ENCODE data around the gene TMEM167B.
A peak's percentile ranks its signal among the peaks of the same experiment; 100 is the strongest.

The TMEM167B gene

GRCh38 chr1:109113590-109114341, 23.2 kb downstream of the TMEM167B start, which contains the start of gene ELAPOR1:
TSS of gene ELAPOR1 (plus strand) at chr1:109114115. CDS start at chr1:109114184, 69 bp downstream.
- TF ChIP-seq POLR2A (IDR thresholded peaks at IDR 0.05; ENCODE audit: low read length) (no peak), GATA1 (IDR thresholded peaks at IDR 0.05; ENCODE audit: low read depth, low read length) (no peak)

GRCh38 chr1:109114342-109114674, 23.7 kb downstream of the TMEM167B start:
- no peak for DNase-seq
- TF ChIP-seq GATA1 (IDR thresholded peaks at IDR 0.05; ENCODE audit: low read depth, low read length) (no peak), POLR2A (IDR thresholded peaks at IDR 0.05; ENCODE audit: low read length) (no peak)

More at GRCh38 chr1:109113590-109114341, 23.2 kb downstream of the TMEM167B start, which contains the start of gene ELAPOR1:
- peak; percentile 19 for DNase-seq

GRCh38 chr1:109115685-109116084, 25.1 kb downstream of the TMEM167B start:
- TF ChIP-seq GATA1 (IDR thresholded peaks at IDR 0.05; ENCODE audit: low read depth, low read length) (no peak), POLR2A (IDR thresholded peaks at IDR 0.05; ENCODE audit: low read length) (no peak)
- DNase-seq, result no peak

DNA sequence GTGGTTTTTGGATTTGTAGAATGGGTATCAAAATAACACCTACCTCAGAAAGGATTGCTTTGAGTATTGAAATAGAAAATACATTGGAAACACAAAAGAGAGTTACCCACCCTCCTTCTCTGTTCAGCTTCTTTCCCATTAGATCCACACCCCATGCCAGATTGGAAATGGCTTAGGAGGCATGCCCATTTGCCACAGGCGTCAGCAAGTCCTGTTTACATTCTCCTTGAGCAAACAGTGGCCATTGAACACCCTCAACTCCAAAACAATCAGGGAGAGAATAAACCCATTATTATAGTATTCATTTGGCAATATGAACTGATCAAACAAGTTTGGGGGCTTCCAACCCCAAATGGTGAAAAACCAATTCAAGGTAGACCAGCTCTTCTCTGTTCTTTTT, 25.7 kb downstream of the TMEM167B start:
- no peak for DNase-seq
- no peak for TF ChIP-seq GATA1 (IDR thresholded peaks at IDR 0.05; ENCODE audit: low read depth, low read length)
- no peak for TF ChIP-seq POLR2A (IDR thresholded peaks at IDR 0.05; ENCODE audit: low read length)

GRCh38 chr1:109118089-109118488, 27.5 kb downstream of the TMEM167B start:
- TF ChIP-seq GATA1 (IDR thresholded peaks at IDR 0.05; ENCODE audit: low read depth, low read length), result no peak
- TF ChIP-seq POLR2A (IDR thresholded peaks at IDR 0.05; ENCODE audit: low read length), result no peak
- no peak for DNase-seq

DNA sequence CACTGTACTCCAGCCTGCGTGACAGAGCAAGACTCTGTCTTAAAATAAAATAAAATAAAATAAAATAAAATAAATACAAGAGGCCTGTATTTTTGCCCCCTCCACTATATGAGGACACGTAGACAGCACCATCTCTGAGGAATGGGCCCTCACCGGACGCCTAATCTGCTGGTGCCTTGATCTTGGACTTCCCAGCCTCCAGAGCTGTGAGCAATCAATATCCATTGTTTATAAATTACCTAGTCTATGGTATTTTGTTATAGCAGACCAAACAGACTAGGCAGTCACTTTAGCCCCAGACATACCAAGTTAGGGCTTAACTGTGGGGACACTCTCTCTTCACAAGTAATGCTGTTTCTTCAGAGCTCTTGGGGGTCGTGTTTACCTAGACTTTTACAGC, 29.8 kb downstream of the TMEM167B start:
- DNase-seq, result no peak
- TF ChIP-seq GATA1 (IDR thresholded peaks at IDR 0.05; ENCODE audit: low read depth, low read length), result no peak
- no peak for TF ChIP-seq POLR2A (IDR thresholded peaks at IDR 0.05; ENCODE audit: low read length)

GRCh38 chr1:109131059-109131458, 40.5 kb downstream of the TMEM167B start:
- no peak for DNase-seq

GRCh38 chr1:109131800-109132199, 41.2 kb downstream of the TMEM167B start:
- TF ChIP-seq GATA1 (IDR thresholded peaks at IDR 0.05; ENCODE audit: low read depth, low read length) (no peak), POLR2A (IDR thresholded peaks at IDR 0.05; ENCODE audit: low read length) (no peak)
- peak; percentile 33 to 39 for DNase-seq

More at GRCh38 chr1:109131059-109131458, 40.5 kb downstream of the TMEM167B start:
- TF ChIP-seq POLR2A (IDR thresholded peaks at IDR 0.05; ENCODE audit: low read length), result no peak
- TF ChIP-seq GATA1 (IDR thresholded peaks at IDR 0.05; ENCODE audit: low read depth, low read length), result no peak

- peak; percentile 38 to 51 for DNase-seq
- TF ChIP-seq POLR2A (IDR thresholded peaks at IDR 0.05; ENCODE audit: low read length) (no peak), GATA1 (IDR thresholded peaks at IDR 0.05; ENCODE audit: low read depth, low read length) (no peak)
Observed at GRCh38 chr1:109133002-109133706, 42.6 kb downstream of the TMEM167B start.

DNA sequence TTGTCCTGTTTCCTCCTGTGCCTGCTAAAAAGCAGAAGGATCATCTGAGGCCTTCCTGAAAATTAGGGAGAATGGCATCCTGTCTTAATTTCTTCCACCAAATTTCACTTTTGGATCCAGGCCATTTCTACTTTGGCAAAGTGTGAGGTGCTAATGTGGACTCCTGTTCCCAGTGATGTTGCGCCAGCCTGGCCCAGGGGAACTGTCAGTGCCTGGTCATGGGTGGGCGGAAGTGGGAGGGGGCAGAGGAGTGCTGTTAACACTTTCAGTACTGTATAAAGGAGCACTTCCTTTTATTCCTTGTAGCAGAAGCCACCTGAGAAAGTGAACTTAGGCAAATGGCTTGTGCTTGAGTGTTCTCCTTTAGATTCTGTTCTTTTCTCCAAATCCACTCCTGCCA, 43.3 kb downstream of the TMEM167B start:
- TF ChIP-seq POLR2A (IDR thresholded peaks at IDR 0.05; ENCODE audit: low read length), result no peak
- no peak for TF ChIP-seq GATA1 (IDR thresholded peaks at IDR 0.05; ENCODE audit: low read depth, low read length)
- DNase-seq, result peak in 1 of 2 experiments; percentile 39

GRCh38 chr1:109134423-109134822, 43.9 kb downstream of the TMEM167B start:
- TF ChIP-seq GATA1 (IDR thresholded peaks at IDR 0.05; ENCODE audit: low read depth, low read length) (peak; percentile 85), POLR2A (IDR thresholded peaks at IDR 0.05; ENCODE audit: low read length) (no peak)

DNA sequence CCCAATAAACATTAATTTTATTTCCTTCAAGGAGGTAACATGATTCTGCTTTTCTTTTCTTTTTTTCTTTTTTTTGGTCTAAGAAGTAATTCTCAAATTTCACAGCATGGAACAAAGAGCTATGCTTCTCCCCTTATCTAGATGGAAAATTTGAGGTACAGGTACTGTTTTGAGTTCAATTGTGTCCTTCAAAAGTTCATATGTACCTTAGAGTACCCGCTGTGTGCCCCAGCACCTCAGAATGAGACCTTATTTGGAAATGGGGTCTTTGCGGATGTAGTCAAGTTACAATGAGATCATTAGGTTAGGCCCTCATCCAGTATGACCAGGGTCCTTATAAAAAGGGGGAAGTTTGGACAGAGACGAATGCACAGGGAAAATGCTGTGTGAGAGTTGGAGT, 45.4 kb downstream of the TMEM167B start:
- no peak for DNase-seq
- TF ChIP-seq POLR2A (IDR thresholded peaks at IDR 0.05; ENCODE audit: low read length) (no peak), GATA1 (IDR thresholded peaks at IDR 0.05; ENCODE audit: low read depth, low read length) (no peak)

More at GRCh38 chr1:109134423-109134822, 43.9 kb downstream of the TMEM167B start:
- DNase-seq, result peak; percentile 86 to 96

- DNase-seq, result no peak
- TF ChIP-seq POLR2A (IDR thresholded peaks at IDR 0.05; ENCODE audit: low read length) (no peak), GATA1 (IDR thresholded peaks at IDR 0.05; ENCODE audit: low read depth, low read length) (no peak)
Observed at GRCh38 chr1:109136766-109137165, 46.2 kb downstream of the TMEM167B start.

DNA sequence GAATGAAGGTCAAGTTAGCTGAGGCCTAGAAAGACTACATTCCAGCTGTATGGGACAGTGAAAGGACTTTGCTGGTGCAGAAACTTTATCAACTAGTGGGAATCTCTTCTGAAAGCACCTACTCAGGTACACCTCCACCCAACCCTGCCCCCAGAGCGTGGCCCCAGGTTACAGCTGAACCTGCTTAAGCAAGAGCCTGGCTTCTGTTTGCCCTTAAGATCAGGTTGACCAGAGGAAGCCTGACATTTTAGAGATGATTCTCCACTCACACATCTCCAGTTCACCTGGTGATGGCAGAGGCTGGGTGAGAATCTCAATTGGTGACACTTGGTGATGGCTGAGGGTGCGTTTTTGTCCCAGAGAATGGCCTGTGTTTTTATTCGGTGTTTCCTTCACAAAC, 47.4 kb downstream of the TMEM167B start:
- DNase-seq, result no peak

More for the DNA sequence above, 47.4 kb downstream of the TMEM167B start:
- TF ChIP-seq POLR2A (IDR thresholded peaks at IDR 0.05; ENCODE audit: low read length) (no peak), GATA1 (IDR thresholded peaks at IDR 0.05; ENCODE audit: low read depth, low read length) (no peak)

All from erythroblast (primary cell).